NCI-H187 (cell line): ENCODE measurements around the gene RBFOX2.
"Not testable (repeated sequence)": the region's sequence is repeated elsewhere in the genome, so short reads cannot be mapped to it uniquely, and the experiment has no call there.

Experiments
- DNase-seq, 2 experiments: peaks; one replicate each; lab custom pipeline; 2025; lab: John Stamatoyannopoulos, UW

RBFOX2 gene

GRCh38 chr22:36042240-36042639 lies 13.6 kb upstream of the RBFOX2 start:
- no peak for DNase-seq

GRCh38 chr22:36039125-36039524 lies 10.5 kb upstream of the RBFOX2 start:
- DNase-seq = no peak

GRCh38 chr22:36037102-36037758 lies 8.6 kb upstream of the RBFOX2 start:
- DNase-seq = no peak

- no peak for DNase-seq
These were observed 7.6 kb upstream of the RBFOX2 start for GRCh38 chr22:36036167-36036624.

GRCh38 chr22:36032611-36033010 lies 4.0 kb upstream of the RBFOX2 start:
- DNase-seq = no peak

- no peak for DNase-seq
These were observed 757 bp upstream of the RBFOX2 start for GRCh38 chr22:36029406-36029755.

GRCh38 chr22:36027935-36028645 lies 534 bp downstream of the RBFOX2 start:
- no peak for DNase-seq

GRCh38 chr22:36027579-36027934 lies 1.1 kb downstream of the RBFOX2 start:
- no peak for DNase-seq

GRCh38 chr22:36026741-36027140 lies 1.9 kb downstream of the RBFOX2 start:
- no peak for DNase-seq

- no peak for DNase-seq
These were observed 5.9 kb downstream of the RBFOX2 start for GRCh38 chr22:36022697-36023096.

GRCh38 chr22:36022162-36022561 lies 6.5 kb downstream of the RBFOX2 start:
- DNase-seq = no peak

- DNase-seq = no peak
These were observed 6.9 kb downstream of the RBFOX2 start for GRCh38 chr22:36021606-36022153.

- not testable (repeated sequence) for DNase-seq
These were observed 7.8 kb downstream of the RBFOX2 start for GRCh38 chr22:36020865-36021264.

GRCh38 chr22:36017651-36018091 lies 11.0 kb downstream of the RBFOX2 start:
- no peak for DNase-seq

GRCh38 chr22:36016684-36017083 lies 11.9 kb downstream of the RBFOX2 start:
- DNase-seq = no peak

- no peak for DNase-seq
These were observed 12.7 kb downstream of the RBFOX2 start for GRCh38 chr22:36015811-36016529.

GRCh38 chr22:36015155-36015810 lies 13.3 kb downstream of the RBFOX2 start:
- DNase-seq = no peak

- DNase-seq = no peak
These were observed 14.0 kb downstream of the RBFOX2 start for GRCh38 chr22:36014546-36015074.

- DNase-seq = no peak
These were observed 16.3 kb downstream of the RBFOX2 start for GRCh38 chr22:36012332-36012731.

GRCh38 chr22:36010882-36011281 lies 17.7 kb downstream of the RBFOX2 start:
- DNase-seq = no peak

- no peak for DNase-seq
These were observed 18.5 kb downstream of the RBFOX2 start for GRCh38 chr22:36010090-36010489.

GRCh38 chr22:36009085-36009484 lies 19.5 kb downstream of the RBFOX2 start:
- no peak for DNase-seq
